GM23338 (cell line): ENCODE data around the gene HOTAIR. TPM values are rescaled to one million over a fixed set of nuclear protein-coding genes. Genes with fewer than 3 reads are reported as not detected.

ENCODE experiments used
- ATAC-seq: fragments of 200-7000 bp; cut with Tn5 transposase; 3 replicates; pipeline ENCODE4 v1.9.1; 2020
- DNase-seq: peaks from one replicate; pipeline ENCODE4 v3.0.0-alpha.2; 2015; ENCODE audit warnings: low spot score
- H2AFZ ChIP-seq: fragments of 200-600 bp; sonication (generic); 2 replicates; pipeline ENCODE4 v1.8.0; 2016; ENCODE audit warnings: antibody characterized with exemption, mild to moderate bottlenecking, moderate library complexity
- H3F3A ChIP-seq: fragments of 200-600 bp; sonication (generic); replicated peaks from 2 replicates; pipeline ENCODE4 v1.8.0; 2017; ENCODE audit warnings: antibody characterized with exemption, mixed run types, low read depth
- H3K27ac ChIP-seq: fragments of 200-600 bp; sonication (generic); 2 replicates; pipeline ENCODE4 v1.6.1; 2016; ENCODE audit warnings: low read depth
- H3K27me3 ChIP-seq: fragments of 200-600 bp; sonication (generic); 2 replicates; pipeline ENCODE4 v1.8.0; 2016; ENCODE audit warnings: mild to moderate bottlenecking, mixed run types, moderate library complexity; ENCODE audit not compliant: insufficient read depth
- H3K36me3 ChIP-seq: fragments of 200-600 bp; sonication (generic); 2 replicates; pipeline ENCODE4 v1.8.0; 2016; ENCODE audit warnings: mild to moderate bottlenecking; ENCODE audit not compliant: insufficient read depth
- H3K4me1 ChIP-seq: fragments of 200-600 bp; sonication (generic); 2 replicates; pipeline ENCODE4 v1.8.0; 2016; ENCODE audit warnings: mild to moderate bottlenecking, moderate library complexity; ENCODE audit not compliant: insufficient read depth
- H3K4me2 ChIP-seq: fragments of 200-600 bp; sonication (generic); 2 replicates; pipeline ENCODE4 v1.7.1; 2017; ENCODE audit warnings: mixed run types
- H3K4me3 ChIP-seq: fragments of 200-600 bp; sonication (generic); 2 replicates; pipeline ENCODE4 v1.6.1; 2016; ENCODE audit warnings: mixed run types
- H3K79me2 ChIP-seq: fragments of 200-600 bp; sonication (generic); replicated peaks from 2 replicates; pipeline ENCODE4 v1.8.0; 2017; ENCODE audit warnings: mild to moderate bottlenecking; ENCODE audit not compliant: insufficient read depth
- H3K9me2 ChIP-seq: fragments of 200-600 bp; sonication (generic); 2 replicates; pipeline ENCODE4 v1.8.0; 2017; ENCODE audit not compliant: insufficient read depth
- H4K20me1 ChIP-seq: fragments of 200-600 bp; sonication (generic); replicated peaks from 2 replicates; pipeline ENCODE4 v1.8.0; 2017; ENCODE audit warnings: mild to moderate bottlenecking; ENCODE audit not compliant: insufficient read depth
- H3K27ac Mint-ChIP-seq: 2 replicates; pipeline ENCODE4 v1.8.0; 2020; ENCODE audit warnings: inconsistent platforms, mild to moderate bottlenecking, moderate library complexity, mixed read lengths
- H3K27me3 Mint-ChIP-seq: 3 replicates; pipeline ENCODE4 v1.8.0; 2022; ENCODE audit warnings: low read depth, mild to moderate bottlenecking, moderate library complexity, mixed read lengths, inconsistent platforms; ENCODE audit not compliant: insufficient read depth, poor library complexity
- H3K36me3 Mint-ChIP-seq: 3 replicates; pipeline ENCODE4 v1.8.0; 2021; ENCODE audit warnings: low read depth, mild to moderate bottlenecking, inconsistent platforms, moderate library complexity, mixed read lengths
- H3K4me1 Mint-ChIP-seq: 3 replicates; pipeline ENCODE4 v1.8.0; 2020; ENCODE audit warnings: mild to moderate bottlenecking, inconsistent platforms, mixed read lengths
- H3K4me3 Mint-ChIP-seq: 3 replicates; pipeline ENCODE4 v1.8.0; 2021; ENCODE audit warnings: moderate library complexity, mild to moderate bottlenecking, inconsistent platforms, mixed read lengths
- H3K9me3 Mint-ChIP-seq: 3 replicates; pipeline ENCODE4 v1.8.0; 2020; ENCODE audit warnings: moderate library complexity, mild to moderate bottlenecking, inconsistent platforms, mixed read lengths
- EZH2 ChIP-seq: fragments of 200-600 bp; sonication (generic); IDR thresholded peaks from one replicate; pipeline ENCODE4 v1.8.0; 2017; ENCODE audit warnings: antibody characterized with exemption, mild to moderate bottlenecking, low read depth; ENCODE audit not compliant: unreplicated experiment
- EZH2phosphoT487 ChIP-seq: fragments of 200-600 bp; sonication (generic); IDR thresholded peaks from one replicate; pipeline ENCODE4 v1.8.1; 2018; ENCODE audit warnings: antibody characterized with exemption; ENCODE audit not compliant: unreplicated experiment
- STAT1 ChIP-seq: IDR thresholded peaks from one replicate; pipeline ENCODE4 v1.6.1; 2016; ENCODE audit warnings: antibody characterized with exemption; ENCODE audit not compliant: unreplicated experiment
- ZNF331 ChIP-seq: fragments of 250-450 bp; sonication (Bioruptor Pico); IDR thresholded peaks from 2 replicates; pipeline ENCODE4 v1.5.0; 2020; ENCODE audit warnings: low read depth, mild to moderate bottlenecking, moderate library complexity
- polyA plus RNA-seq: library from polyadenylated mRNA; unstranded; fragments of >200 nt; fragmentation: Nextera tagmentation; extraction: Ambion mirVana; gene quantifications from 2 replicates; pipeline ENCODE4 v1.2.1, GENCODE V29; 2016
- total RNA-seq: library from RNA; depleted of rRNA; stranded (reverse); fragments of >200 nt; shearing (Covaris generic); gene quantifications from 2 replicates; pipeline ENCODE4 v1.2.3, GENCODE V29; 2014
- TF ChIP-seq, protein P1 (sequence below), 2 experiments: fragments of 200-600 bp in 1 of 2; sonication (generic) in 1 of 2; conservative IDR thresholded peaks; 2 replicates each; pipeline versions ENCODE4 v1.5.1 to v1.6.1; 2016 to 2017; ENCODE audit warnings: antibody characterized with exemption in 2 of 2, low read depth in 2 of 2, mild to moderate bottlenecking in 2 of 2, moderate library complexity in 1 of 2

Gene HOTAIR
- total and polyA plus RNA-seq, 2 experiments from 2014 or later = not detected

GRCh38 chr12:53982648-53983567 lies 8.2 kb upstream of the HOTAIR start:
- no peak overlapping the region for H3K4me3 Mint-ChIP-seq
- no peak for ATAC-seq
- H3K4me3 ChIP-seq = no peak overlapping the region
- peak overlapping the region; percentile 41 for H3K4me2 ChIP-seq
- peaks cover 5% of the 10 kb centered on the region; the same call in 2 of the 3 replicates for H3K9me3 Mint-ChIP-seq
- H4K20me1 ChIP-seq = peaks cover 31% of the 10 kb centered on the region
- peaks cover 46% of the 10 kb centered on the region for H3F3A ChIP-seq
- no peak overlapping the region for H2AFZ ChIP-seq
- no peak overlapping the region for H3K27ac ChIP-seq
- H3K4me1 Mint-ChIP-seq = peaks cover 36% of the 10 kb centered on the region
- peaks cover 56% of the 10 kb centered on the region for H3K4me1 ChIP-seq
- H3K27me3 ChIP-seq = peaks cover 98% of the 10 kb centered on the region
- no peak for DNase-seq
- H3K79me2 ChIP-seq = no peaks in the 10 kb centered on the region
- TF ChIP-seq EZH2 (peak; percentile 18), ZNF331 (CRISPR knock-in tag) (no peak)
- H3K9me2 ChIP-seq = no peaks in the 10 kb centered on the region
- H3K27ac Mint-ChIP-seq = no peak overlapping the region
- no peaks in the 10 kb centered on the region for H3K36me3 ChIP-seq
- no peaks in the 10 kb centered on the region; the same call in 2 of the 3 replicates for H3K36me3 Mint-ChIP-seq
- peaks cover 100% of the 10 kb centered on the region for H3K27me3 Mint-ChIP-seq

DNA sequence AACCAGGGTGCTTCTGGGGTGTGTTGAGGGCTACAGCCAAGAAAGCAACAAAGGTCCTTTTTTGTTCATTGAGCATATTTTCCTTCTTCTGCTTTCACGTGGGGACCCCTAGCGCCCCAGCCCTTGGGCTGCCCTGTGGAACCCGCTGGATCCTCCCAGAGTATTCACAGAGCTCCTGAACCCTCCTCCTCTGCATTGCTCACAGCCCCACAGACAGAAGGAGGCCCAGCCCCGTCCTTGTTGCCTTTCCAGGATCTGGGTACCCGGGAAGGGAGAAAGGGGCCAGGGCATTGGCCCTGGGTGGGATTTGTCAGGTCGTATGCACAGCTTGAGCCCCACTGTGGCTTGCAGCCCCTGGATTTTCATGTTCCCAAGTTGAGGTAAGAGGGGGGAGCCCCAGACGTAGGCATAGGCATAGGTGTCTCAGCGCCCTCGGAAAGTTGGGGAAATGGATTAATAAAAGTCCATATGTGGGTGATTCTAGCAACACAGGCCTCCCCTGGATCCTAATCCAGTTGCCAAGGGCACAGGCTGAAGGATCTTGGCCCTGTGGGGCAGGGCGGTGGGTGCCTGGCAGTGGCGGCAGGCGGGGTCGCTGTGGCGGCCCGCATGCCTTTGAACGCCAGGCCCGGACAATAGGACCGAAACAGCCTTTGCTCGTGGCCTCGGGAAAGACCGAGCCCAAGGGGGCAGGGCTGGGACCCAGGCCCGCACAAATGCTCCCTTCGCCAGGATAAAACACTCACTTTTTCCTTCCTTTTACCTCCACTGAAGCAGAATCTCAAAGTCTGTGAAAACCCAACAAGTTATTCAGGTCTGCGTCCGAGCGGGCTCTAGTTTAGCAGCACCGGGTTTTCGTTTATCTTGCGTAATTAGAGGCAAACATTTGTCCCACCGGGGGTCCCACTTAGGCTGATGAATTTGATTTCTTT lies 7.1 kb upstream of the HOTAIR start:
- no peak overlapping the region for H3K27ac ChIP-seq
- H3K79me2 ChIP-seq = no peaks in the 10 kb centered on the region
- H3K4me1 ChIP-seq = peaks cover 61% of the 10 kb centered on the region
- H3K27me3 ChIP-seq = peaks cover 98% of the 10 kb centered on the region
- Mint-ChIP-seq H3K4me1 (peaks cover 34% of the 10 kb centered on the region), H3K27ac (no peak overlapping the region), H3K9me3 (peaks cover 1% of the 10 kb centered on the region; the same call in 2 of the 3 replicates), H3K4me3 (no peak overlapping the region), H3K36me3 (no peaks in the 10 kb centered on the region; the same call in 2 of the 3 replicates), H3K27me3 (peaks cover 100% of the 10 kb centered on the region)
- H3K36me3 ChIP-seq = no peaks in the 10 kb centered on the region
- no peak overlapping the region for H3K4me3 ChIP-seq
- DNase-seq (peak; percentile 64), ATAC-seq (peak; percentile 8)
- H2AFZ ChIP-seq = no peak overlapping the region
- peaks cover 45% of the 10 kb centered on the region for H3F3A ChIP-seq
- TF ChIP-seq EZH2 (peak; percentile 98), ZNF331 (CRISPR knock-in tag) (no peak), STAT1 (no peak), EZH2phosphoT487 (peak; percentile 84)
- TF ChIP-seq, protein P1, sequence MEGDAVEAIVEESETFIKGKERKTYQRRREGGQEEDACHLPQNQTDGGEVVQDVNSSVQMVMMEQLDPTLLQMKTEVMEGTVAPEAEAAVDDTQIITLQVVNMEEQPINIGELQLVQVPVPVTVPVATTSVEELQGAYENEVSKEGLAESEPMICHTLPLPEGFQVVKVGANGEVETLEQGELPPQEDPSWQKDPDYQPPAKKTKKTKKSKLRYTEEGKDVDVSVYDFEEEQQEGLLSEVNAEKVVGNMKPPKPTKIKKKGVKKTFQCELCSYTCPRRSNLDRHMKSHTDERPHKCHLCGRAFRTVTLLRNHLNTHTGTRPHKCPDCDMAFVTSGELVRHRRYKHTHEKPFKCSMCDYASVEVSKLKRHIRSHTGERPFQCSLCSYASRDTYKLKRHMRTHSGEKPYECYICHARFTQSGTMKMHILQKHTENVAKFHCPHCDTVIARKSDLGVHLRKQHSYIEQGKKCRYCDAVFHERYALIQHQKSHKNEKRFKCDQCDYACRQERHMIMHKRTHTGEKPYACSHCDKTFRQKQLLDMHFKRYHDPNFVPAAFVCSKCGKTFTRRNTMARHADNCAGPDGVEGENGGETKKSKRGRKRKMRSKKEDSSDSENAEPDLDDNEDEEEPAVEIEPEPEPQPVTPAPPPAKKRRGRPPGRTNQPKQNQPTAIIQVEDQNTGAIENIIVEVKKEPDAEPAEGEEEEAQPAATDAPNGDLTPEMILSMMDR (conservative IDR thresholded peaks at IDR 0.05; ENCODE audit: low read depth in 2 of 2) = 0 out of 4 replicates have a peak, but pooled peaks of 1 of the 2 experiments have one; percentile 5
- H3K4me2 ChIP-seq = peak overlapping the region; percentile 12
- H3K9me2 ChIP-seq = no peaks in the 10 kb centered on the region
- peaks cover 36% of the 10 kb centered on the region for H4K20me1 ChIP-seq
